Measurements from ENCODE around the gene TBP. TPM values are rescaled to one million over a fixed set of nuclear protein-coding genes. Genes with fewer than 3 reads are reported as not detected.

TBP gene
- 9.2 and 12.6 TPM in 2 replicates for total RNA-seq

DNA sequence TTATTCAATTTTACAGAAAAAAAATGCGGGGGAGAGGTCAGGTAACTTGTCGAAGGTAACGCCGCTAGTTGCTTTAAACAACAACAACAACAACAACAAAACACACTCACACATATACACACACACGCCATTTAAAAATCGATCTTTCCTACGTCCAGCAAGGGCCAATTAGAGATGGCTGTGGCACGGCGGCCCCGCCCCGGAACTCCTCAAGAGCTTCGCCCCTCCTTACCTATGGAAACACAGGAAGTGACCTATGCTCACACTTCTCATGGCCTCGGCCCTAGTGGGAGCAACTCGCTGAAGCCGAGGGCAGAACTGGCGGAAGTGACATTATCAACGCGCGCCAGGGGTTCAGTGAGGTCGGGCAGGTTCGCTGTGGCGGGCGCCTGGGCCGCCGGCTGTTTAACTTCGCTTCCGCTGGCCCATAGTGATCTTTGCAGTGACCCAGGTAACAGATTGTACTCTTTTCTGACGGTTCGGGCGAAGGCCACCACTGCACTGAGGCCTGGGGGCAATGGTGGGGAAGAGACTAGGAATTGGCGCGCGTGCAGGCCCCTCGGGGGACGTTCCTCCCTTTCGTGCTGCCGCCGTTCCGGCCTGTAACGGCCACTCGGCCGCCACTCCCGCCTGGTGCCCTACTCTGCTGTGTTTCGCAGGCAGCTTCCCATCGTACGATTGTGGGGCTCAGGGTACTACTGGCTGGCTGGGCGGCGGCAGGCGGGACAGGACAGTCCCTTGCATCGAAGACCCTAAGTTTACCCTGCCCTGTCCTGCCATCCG is at the start of gene TBP:
Gene TBP, plus strand, starts transcription at position 357 of the 783 bp plus-strand sequence. CDS start 2,661 bp downstream, outside the sequence.

GRCh38 chr6:170552765-170553533 is 1.2 kb upstream of the TBP start, which contains the start of gene PSMB1:
Gene PSMB1 (minus strand): TSS chr6:170553307. CDS start chr6:170553242, 65 bp downstream.

GRCh38 chr6:170584181-170584953 is 30.2 kb downstream of the TBP start, which contains the start of gene PDCD2:
Gene PDCD2 (minus strand): TSS chr6:170584637. CDS start chr6:170584581, 56 bp downstream.

Other genes starting within 250 kb of the TBP start
- gene FAM120B, start 247.6 kb upstream of the TBP start, total RNA-seq = 14.4 and 15.4 TPM in 2 replicates
- gene PSMB1, start 1.1 kb upstream of the TBP start, total RNA-seq = 231 and 292 TPM in 2 replicates
- 50.7 and 75.7 TPM in 2 replicates for gene PDCD2, start 30.3 kb downstream of the TBP start, total RNA-seq

All from cardiac atrium fibroblast (primary cell).